Skeletal muscle tissue (tissue), 4 donors: ENCODE results near the gene C16orf54. TPM values are rescaled to one million over a fixed set of nuclear protein-coding genes. Genes with fewer than 3 reads are reported as not detected.
A peak's percentile ranks its signal among the peaks of the same experiment; 100 is the strongest.
"Not testable (repeated sequence)": the region's sequence is repeated elsewhere in the genome, so short reads cannot be mapped to it uniquely, and the experiment has no call there.

Experiments used
- H3K27ac ChIP-seq: one replicate; pipeline ENCODE4 v1.7.0; 2013; ENCODE audit warnings: mild to moderate bottlenecking, low read depth, low read length, inconsistent platforms
- H3K27me3 ChIP-seq, 3 donors: one replicate each; pipeline ENCODE4 v1.7.0; 2013; ENCODE audit warnings: low read length in 3 of 3; ENCODE audit not compliant: control insufficient read depth in 3 of 3, insufficient read depth in 3 of 3
- H3K36me3 ChIP-seq, 3 donors: one replicate each; pipeline ENCODE4 v1.7.0; 2013; ENCODE audit warnings: low read length in 3 of 3; ENCODE audit not compliant: control insufficient read depth in 3 of 3, insufficient read depth in 3 of 3
- H3K4me1 ChIP-seq, 3 donors: one replicate each; pipeline ENCODE4 v1.7.0; 2013; ENCODE audit warnings: low read length in 3 of 3, mild to moderate bottlenecking in 3 of 3; ENCODE audit not compliant: control insufficient read depth in 3 of 3, insufficient read depth in 3 of 3
- H3K4me3 ChIP-seq, 3 donors: one replicate each; pipeline ENCODE4 v1.7.0; 2013; ENCODE audit warnings: low read length in 3 of 3
- H3K9ac ChIP-seq, 3 donors: one replicate each; pipeline ENCODE4 v1.7.0; 2013; ENCODE audit warnings: low read length in 3 of 3, mild to moderate bottlenecking in 3 of 3, moderate library complexity in 2 of 3, low read depth in 1 of 3
- H3K9me3 ChIP-seq, 3 donors: one replicate each; pipeline ENCODE4 v1.7.0; 2013; ENCODE audit warnings: low read length in 3 of 3; ENCODE audit not compliant: control insufficient read depth in 3 of 3
- total RNA-seq: library from RNA; depleted of rRNA; stranded (reverse); fragments of >200 nt; gene quantifications from one replicate; pipeline ENCODE4 v1.2.3, GENCODE V29; 2014
- donor health status: Osteomylitis.

C16orf54 gene
- total RNA-seq, 1 donor from 2014 or later = 1.0 TPM

DNA sequence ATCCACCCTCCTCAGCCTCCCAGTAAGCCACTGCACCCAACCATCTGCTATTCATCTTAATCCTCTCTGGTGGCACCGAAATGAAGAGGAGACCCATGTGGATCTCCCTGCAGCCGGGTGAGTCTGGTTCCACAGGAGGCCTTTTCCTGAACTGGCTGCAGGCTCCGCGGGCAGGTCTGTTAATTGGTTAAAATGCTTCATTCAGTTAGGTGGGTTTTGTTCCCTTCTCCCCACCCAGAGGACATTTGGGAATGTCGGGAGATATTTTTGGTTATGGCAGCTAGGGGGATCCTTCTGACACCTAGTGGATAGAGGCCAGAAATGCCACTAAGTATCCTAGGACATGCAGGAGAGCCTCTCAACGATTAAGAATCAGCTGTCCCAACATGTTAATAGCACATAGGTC lies 16.7 kb downstream of the C16orf54 start:
- Histone ChIP-seq H3K27ac (no peak overlapping the region), H3K9me3 (no peaks in the 10 kb centered on the region), H3K4me3 (peak overlapping the region in 1 of 3 donors; percentile 48), H3K36me3 (no peaks in the 10 kb centered on the region), H3K27me3 (no peaks in the 10 kb centered on the region), H3K4me1 (no peaks in the 10 kb centered on the region), H3K9ac (no peak overlapping the region)

DNA sequence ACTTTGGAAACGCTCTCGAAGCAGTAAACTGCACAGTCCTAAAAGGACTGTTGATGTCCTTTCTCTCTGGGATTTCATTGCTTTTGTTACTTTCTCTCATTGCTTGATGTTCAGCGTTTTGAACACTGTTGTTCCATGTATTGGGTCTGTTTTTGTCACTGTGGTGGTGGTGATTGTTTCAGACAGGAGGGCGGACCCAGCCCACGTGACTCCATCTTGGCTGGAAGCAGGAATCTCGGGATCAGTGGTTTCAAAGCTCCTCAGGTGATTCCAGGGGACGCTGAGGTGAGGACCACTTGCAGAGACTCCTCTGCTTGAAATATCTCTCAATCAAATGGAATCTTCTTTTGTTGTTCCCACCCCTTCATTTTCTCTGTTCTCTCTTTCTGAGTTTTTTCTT lies 18.3 kb downstream of the C16orf54 start:
- Histone ChIP-seq H3K27ac (no peak overlapping the region), H3K9ac (no peak overlapping the region), H3K36me3 (no peaks in the 10 kb centered on the region), H3K27me3 (no peaks in the 10 kb centered on the region), H3K9me3 (no peaks in the 10 kb centered on the region), H3K4me1 (no peaks in the 10 kb centered on the region), H3K4me3 (no peak overlapping the region)

DNA sequence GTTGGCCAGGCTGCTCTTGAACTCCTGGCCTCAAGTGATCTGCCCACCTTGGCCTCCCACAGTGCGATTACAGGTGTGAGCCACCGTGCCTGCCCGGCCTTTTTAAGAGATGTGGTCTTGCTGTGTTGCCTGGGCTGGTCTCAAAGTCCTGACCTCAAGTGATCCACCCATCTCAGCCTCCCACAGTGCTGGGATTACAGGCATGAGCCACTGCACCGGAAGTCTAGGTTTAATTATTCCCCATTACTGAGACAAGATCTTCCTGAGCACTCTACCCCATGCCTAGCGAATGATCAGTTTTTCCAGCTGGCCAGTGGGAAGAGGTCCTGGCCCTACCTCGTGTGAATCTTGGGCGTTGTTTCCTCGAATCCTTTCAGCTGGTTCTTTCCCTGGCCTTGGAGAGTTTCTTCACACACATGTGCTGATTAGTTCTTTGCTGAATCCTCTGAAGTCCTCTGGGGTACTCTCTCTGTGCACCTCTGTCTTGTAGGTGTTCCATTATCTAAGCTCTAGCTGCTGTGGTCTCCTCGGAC lies 18.9 kb downstream of the C16orf54 start:
- no peaks in the 10 kb centered on the region for H3K9me3 ChIP-seq
- no peak overlapping the region for H3K27ac ChIP-seq
- no peak overlapping the region for H3K9ac ChIP-seq
- no peaks in the 10 kb centered on the region for H3K4me1 ChIP-seq
- H3K36me3 ChIP-seq = no peaks in the 10 kb centered on the region
- no peaks in the 10 kb centered on the region for H3K27me3 ChIP-seq
- no peak overlapping the region for H3K4me3 ChIP-seq

DNA sequence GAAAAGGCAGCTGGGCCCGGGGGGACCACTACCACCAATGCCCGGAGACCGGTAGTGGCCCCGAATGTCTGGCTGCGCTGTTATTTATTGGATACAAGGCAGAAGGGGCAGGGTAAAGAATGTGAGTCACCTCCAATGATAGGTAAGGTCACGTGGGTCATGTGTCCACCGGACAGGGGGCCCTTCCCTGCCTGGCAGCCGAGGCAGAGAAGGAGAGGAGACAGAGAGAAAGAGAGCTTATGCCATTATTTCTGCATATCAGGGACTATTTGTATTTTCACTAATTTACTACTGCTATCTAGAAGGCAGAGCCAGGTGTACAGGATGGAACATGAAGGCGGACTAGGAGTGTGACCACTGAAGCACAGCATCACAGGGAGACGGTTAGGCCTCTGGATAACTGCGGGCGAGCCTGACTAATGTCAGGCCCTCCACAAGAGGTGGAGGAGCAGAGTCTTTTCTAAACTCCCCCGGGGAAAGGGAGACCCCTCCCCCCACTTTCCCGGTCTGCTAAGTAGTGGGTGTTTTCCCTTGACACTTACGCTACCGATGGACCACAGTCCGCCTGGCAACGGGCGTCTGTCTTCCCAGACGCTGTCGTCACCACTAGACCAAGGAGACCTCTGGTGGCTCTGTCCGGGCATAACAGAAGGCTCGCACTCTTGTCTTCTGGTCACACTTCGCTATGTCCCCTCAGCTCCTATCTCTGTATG lies 24.5 kb downstream of the C16orf54 start:
- not testable (repeated sequence) for H3K27ac ChIP-seq, H3K36me3 ChIP-seq

DNA sequence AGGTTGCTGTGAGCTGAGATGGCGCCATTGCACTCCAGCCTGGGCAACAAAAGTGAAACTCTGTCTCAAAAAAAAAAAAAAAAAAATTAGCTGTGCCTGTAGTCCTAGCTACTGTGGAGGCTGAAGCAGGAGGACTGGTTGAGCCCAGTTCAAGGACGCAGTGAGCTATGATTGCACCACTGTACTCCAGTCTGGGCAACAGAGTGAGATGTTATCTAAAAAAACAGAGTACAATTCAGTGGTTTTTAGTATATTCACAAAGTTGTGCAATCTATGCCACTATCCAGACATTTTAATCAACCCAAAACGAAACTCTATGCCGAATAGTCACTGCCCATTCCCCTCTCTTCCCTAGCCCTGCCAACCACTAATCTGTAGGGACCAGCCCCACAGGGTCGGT lies 25.1 kb downstream of the C16orf54 start:
- no peaks in the 10 kb centered on the region for H3K4me1 ChIP-seq
- no peak overlapping the region for H3K27ac ChIP-seq
- H3K4me3 ChIP-seq = no peak overlapping the region
- no peaks in the 10 kb centered on the region for H3K36me3 ChIP-seq
- no peaks in the 10 kb centered on the region for H3K27me3 ChIP-seq
- H3K9ac ChIP-seq = no peak overlapping the region
- no peaks in the 10 kb centered on the region for H3K9me3 ChIP-seq

More for the DNA sequence above, 24.5 kb downstream of the C16orf54 start:
- not testable (repeated sequence) for H3K27me3 ChIP-seq, H3K4me1 ChIP-seq, H3K9ac ChIP-seq, H3K4me3 ChIP-seq, H3K9me3 ChIP-seq

DNA sequence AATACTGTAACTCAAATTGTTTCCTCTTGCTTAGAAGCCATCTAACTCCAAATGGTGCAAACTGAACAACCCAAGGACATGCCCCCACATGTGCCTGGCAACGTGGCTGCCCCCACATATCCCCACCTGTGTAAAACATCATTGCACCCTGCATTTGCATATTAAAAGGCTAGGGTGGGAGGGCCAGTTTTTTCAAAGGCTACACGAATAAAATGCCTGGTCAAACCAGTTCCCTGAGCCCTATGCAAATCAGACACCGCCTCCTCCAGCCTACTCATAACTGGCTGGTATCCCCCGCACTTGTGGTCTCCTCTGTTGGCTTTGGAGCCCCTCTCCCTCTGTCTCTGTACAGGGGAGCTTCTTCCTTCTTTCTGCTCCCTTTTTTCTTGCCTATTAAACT lies 26.7 kb downstream of the C16orf54 start:
- no peak overlapping the region for H3K9ac ChIP-seq
- H3K27ac ChIP-seq = no peak overlapping the region
- no peaks in the 10 kb centered on the region for H3K9me3 ChIP-seq
- no peaks in the 10 kb centered on the region for H3K4me1 ChIP-seq
- H3K36me3 ChIP-seq = no peaks in the 10 kb centered on the region
- no peak overlapping the region for H3K4me3 ChIP-seq
- H3K27me3 ChIP-seq = no peaks in the 10 kb centered on the region

DNA sequence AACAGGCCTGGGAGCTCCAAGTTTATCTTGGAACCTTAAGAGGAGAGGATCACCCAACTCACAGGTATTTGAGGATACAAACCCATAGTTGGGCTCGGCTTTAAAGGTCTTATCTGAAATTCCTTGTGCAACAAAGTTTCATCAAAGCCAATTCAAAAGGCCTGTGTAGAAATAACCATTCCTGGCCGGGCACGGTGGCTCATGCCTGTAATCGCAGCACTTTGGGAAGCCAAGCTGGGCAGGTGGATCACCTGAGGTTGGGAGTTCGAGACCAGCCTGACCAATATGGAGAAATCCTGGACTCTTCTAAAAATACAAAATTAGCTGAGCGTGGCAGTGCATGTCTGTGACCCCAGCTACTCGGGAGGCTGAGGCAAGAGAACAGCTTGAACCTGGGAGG lies 28.7 kb downstream of the C16orf54 start:
- Histone ChIP-seq H3K9me3 (no peaks in the 10 kb centered on the region), H3K27ac (no peak overlapping the region), H3K36me3 (no peaks in the 10 kb centered on the region), H3K4me1 (no peaks in the 10 kb centered on the region), H3K9ac (no peak overlapping the region), H3K4me3 (no peak overlapping the region), H3K27me3 (no peaks in the 10 kb centered on the region)

DNA sequence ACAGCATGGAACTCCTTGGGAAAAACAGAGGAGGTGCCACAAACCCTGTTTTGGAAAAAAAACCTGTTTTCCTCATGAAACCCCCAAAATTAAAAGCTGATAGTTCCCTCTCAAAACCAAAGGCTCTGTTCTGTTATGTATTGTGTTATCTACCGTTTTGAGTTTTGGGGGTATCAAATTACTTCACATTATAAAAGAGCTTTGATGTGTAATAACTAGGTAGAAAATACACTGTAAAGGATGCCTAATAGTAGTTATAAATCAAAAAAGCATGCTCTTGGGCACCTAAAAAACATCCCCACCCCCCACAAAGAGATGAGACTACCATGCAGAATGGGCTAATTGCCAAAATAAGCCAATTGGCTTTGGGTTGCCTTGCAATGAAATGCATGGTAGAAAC lies 30.8 kb downstream of the C16orf54 start:
- Histone ChIP-seq H3K27me3 (no peaks in the 10 kb centered on the region), H3K4me1 (peaks cover 0 to 2% (median 0%) of the 10 kb centered on the region in 3 donors), H3K27ac (no peak overlapping the region), H3K36me3 (no peaks in the 10 kb centered on the region), H3K4me3 (no peak overlapping the region), H3K9me3 (no peaks in the 10 kb centered on the region), H3K9ac (no peak overlapping the region)

DNA sequence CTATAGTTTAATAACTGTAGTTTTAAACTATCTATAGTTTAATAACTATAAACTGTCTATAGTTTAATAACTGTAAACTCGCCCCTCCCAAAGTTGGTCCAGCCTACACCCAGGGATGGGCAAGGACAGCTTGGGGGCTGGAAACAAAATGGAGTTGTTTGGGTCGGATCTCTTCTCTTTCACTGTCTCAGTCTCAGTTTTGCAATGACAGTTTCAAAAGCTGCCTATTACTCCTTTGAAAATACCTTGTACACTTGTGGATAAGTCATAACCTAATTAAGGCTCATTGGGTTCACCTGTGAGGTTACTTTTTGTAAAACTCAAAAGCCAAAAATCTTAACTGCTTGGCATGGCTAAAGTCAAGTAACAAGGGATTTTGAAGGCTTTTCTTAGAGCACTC lies 31.4 kb downstream of the C16orf54 start:
- H3K9me3 ChIP-seq = no peaks in the 10 kb centered on the region
- H3K27me3 ChIP-seq = no peaks in the 10 kb centered on the region
- no peak overlapping the region for H3K9ac ChIP-seq
- no peaks in the 10 kb centered on the region for H3K36me3 ChIP-seq
- no peak overlapping the region for H3K27ac ChIP-seq
- H3K4me3 ChIP-seq = no peak overlapping the region
- H3K4me1 ChIP-seq = peaks cover 0 to 2% (median 0%) of the 10 kb centered on the region in 3 donors

DNA sequence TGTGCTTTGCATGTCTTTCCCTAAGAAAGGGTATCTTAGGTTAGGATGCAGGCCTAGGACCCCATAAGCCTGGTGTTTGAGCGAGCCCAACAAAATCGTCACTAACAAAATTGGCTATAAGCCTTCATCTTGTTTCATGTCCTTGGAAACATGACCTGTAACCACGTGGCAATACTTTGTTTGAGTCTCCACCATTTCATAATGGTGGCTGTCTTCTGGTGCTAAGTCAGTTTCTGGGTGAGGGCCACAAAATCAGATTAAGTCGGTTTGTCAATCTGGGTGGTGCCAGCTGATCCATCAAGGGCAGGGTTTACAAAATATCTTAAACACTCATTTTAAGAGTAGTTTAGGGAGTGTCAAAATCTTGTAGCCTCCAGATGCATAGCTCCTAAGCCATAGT lies 33.0 kb downstream of the C16orf54 start:
- Histone ChIP-seq H3K4me1 (peaks cover 0 to 2% (median 0%) of the 10 kb centered on the region in 3 donors), H3K9me3 (no peaks in the 10 kb centered on the region), H3K4me3 (no peak overlapping the region), H3K9ac (no peak overlapping the region), H3K36me3 (no peaks in the 10 kb centered on the region), H3K27ac (no peak overlapping the region), H3K27me3 (no peaks in the 10 kb centered on the region)
